GM21360 (cell line): ENCODE measurements around the gene ABHD12B.
"Not testable (repeated sequence)": the region's sequence is repeated elsewhere in the genome, so short reads cannot be mapped to it uniquely, and the experiment has no call there.

Source experiments
- ATAC-seq: cut with Tn5 transposase; IDR thresholded peaks from one replicate; pipeline ENCODE4 v1.9.1; 2021; ENCODE audit warnings: mild to moderate bottlenecking, moderate library complexity; ENCODE audit not compliant: unreplicated experiment

Gene ABHD12B

DNA sequence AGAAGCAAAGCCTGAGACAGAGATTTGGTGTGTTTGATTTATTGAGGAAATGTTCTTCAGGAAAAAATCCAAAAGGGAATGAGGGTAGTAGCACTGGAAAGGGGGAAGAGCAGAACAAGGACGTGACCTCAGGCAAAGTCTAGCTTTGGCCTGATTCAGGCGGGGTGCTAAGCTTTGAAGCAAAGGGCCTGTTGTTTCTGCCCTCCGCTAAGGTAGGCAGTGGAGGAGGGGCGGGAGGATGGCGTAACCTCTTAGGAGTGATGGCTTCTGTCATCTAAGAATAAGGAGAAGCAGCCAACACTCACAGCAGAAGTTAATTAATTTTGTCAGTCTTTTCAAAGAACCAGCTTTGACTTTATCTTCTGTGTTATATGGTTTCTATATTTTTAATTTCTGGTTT is 20.4 kb downstream of the ABHD12B start:
- no peak for ATAC-seq

DNA sequence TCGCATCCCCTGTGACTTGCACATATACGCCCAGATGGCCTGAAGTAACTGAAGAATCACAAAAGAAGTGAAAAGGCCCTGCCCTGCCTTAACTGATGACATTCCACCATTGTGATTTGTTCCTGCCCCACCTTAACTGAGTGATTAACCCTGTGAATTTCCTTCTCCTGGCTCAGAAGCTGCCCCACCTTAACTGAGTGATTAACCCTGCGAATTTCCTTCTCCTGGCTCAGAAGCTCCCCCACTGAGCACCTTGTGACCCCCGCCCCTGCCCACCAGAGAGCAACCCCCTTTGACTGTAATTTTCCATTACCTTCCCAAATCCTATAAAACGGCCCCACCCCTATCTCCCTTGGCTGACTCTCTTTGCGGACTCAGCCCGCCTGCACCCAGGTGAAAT is 24.6 kb downstream of the ABHD12B start:
- ATAC-seq = not testable (repeated sequence)

DNA sequence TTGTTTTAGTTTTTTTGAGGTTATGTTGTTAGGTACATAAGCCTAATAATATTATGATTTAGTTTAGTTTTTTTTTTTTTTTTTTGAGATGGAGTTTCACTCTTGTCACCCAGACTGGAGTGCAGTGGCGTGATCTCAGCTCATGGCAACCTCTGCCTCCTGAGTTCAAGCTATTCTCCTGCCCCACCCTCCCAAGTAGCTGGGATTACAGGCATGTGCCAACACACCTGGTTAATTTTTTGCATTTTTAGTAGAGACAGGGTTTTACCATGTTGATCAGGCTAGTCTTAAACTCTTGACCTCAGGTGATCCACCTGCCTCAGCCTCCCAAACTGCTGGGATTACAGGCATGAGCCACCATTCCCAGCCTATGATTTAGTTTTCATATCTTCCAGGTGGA is 25.2 kb downstream of the ABHD12B start:
- not testable (repeated sequence) for ATAC-seq

DNA sequence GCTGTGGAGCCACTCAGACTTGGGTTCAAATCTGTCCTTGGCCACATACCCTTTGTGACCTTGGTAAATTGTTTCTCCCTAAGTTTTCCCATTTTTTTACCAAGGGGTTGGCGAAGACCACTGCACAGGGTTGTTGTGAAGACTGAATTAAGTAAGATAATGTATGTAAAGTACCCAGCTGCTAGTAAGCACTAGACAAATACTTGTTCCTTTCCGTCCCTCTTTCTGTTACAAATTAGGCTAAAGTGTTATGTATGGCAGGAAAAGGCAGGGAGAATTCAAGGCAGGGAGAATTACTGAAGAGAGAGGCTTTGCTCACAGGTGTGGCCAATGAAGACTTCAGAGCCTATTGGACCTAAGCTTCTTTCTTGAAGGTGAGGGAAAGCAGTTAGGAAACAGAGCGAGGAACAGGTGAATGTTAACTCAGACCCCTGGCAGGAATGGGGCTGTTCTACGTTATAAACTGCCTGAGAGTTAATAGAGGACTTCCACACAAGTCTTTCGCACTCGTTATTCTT is 25.9 kb downstream of the ABHD12B start:
- ATAC-seq = no peak

DNA sequence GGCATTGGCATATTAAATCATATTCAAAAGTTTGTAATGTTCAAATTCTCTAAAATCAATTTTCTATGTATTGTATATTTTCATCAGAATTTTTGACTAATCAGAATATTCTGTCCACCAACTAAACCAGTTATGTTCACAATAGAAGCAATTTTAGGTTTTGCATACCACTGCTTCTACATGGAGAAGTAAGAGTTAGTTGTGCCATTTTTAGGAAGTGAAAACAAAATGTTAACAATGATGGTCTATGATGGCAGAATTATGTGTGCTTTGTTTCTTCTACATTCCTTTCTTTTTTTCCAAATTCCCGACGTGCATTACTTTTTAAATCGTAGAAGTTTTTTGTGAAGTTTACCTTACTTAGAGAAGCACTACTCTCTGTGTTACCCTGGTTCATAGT is 29.5 kb downstream of the ABHD12B start:
- ATAC-seq = no peak

DNA sequence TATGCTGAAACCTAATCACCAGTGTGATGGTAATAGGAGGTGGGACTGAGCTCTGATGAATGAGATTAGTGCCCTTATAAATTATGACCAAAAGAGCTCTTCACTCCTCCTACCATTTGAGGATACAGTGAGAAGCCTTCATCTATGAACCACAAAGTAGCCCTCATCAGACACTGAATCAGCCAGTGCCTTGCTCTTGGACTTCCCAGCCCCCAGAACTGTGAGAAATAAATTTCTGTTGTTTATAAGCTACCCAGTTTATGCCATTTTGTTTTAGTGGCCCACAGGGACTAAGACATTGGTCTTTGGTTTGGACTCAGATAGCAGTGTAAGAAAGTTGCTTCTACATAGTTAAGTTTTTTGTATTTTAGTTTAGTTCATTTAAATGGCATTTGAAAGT is 32.9 kb downstream of the ABHD12B start:
- ATAC-seq = no peak

DNA sequence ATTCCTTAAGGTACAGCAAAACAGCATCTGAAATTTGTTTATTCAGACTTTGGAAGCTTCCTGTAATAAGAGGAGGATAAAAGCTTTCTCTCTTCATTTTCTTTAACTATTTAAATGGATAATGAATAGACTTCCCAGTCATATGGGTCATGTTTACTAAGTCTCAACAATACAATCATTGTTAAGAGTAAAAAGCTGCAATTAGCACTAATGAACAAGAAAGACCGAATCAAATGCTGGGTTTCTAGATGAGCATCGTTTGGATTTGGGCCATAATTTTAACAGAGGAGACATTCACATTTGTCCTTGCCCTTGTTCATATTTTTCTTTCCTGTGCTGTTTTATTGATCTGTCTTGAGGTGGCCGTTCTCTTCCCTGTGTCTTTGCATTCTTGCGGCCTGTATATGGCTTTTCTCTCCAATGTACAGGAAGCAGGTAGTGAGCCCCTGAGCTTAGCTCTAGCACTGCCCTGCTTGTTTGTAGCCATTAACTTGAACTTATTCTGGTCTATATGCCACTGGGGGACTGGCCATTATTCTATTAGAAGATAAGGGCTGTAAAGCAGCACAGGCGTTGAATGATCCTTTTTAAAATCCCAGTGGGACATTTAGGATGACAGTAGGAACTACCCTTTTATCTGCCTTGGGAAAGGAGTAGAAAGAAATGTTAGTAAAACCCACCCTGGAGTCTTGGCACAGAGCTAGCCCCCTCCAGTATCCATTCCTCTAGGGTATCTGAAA is 34.6 kb downstream of the ABHD12B start:
- no peak for ATAC-seq

DNA sequence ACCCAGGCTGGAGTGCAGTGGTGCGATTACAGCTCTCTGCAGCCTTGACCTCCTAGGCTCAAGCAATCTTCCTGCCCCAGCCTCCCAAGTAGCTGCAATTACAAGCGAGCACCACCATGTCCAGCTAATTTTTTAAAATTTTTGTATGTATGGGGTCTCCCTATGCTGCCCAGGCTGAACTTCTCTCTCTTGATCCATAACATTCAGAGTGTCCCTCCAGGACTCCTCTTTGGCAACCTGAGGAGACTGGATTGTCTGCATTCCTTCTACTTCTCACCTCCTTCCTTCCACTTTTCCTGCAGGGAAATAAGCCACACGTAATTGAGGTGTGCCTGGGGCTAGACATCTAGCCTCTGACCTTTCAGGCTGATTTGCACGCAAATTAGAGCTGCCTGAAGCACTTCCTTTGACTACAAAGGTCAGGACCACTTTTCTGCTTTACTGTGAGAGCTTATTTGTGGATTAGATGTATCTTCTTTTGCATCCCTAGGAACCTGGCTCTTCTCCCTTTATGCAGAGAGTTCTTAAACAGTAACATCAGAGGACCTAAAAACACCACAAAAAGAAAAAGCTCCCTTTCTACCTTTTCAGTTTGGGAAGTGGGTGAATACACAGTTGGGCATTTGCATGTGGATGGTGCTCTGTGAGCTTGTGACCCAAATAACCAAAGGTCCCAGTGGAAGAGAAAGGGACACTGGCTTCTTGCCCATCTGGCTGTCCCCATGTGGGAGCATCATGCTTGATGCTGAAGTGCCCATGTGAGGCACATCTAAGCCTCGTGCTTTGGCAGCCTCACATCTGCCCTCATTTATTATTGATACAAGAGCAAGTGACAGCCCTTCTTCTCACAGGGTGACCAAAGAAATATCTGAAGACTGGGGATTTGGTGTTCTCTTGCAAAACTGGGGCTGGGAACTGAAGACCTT is 38.9 kb downstream of the ABHD12B start:
- ATAC-seq = no peak

DNA sequence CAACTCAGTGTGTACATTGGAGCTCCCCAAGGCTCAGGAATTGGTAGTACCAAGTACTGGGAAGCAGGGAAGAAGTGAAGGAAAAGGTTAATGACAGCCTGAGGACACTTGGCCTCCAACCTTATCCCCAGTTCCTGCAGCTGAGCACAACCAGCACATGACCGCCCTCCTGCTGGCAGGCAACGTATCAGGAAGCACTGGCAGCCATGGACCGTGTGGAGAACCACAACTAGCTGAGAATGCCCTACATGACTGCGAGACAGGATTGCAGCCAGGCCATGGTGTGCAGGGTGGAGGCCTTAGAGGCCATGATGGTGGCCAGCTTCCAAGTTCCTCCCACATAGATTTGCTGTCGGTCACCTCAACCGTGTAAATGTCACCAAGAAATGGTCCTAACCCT is 45.6 kb downstream of the ABHD12B start:
- ATAC-seq = no peak

DNA sequence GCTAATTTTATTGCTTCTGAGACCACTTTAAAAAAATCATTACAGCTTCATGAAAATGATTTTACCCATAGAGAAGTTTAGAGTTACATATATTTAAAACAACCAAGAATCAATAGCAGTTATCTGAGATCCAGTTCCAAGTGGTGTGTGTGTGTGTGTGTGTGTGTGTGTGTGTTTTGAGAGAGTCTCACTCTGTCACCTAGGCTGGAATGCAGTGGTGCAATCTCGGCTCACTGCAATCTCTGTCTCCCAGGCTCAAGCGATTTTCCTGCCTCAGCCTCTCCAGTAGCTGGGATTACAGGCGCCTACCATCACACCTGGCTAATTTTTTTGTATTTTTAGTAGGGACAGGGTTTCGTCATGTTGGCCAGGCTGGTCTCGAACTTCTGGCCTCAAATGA is 47.7 kb downstream of the ABHD12B start:
- ATAC-seq = not testable (repeated sequence)

DNA sequence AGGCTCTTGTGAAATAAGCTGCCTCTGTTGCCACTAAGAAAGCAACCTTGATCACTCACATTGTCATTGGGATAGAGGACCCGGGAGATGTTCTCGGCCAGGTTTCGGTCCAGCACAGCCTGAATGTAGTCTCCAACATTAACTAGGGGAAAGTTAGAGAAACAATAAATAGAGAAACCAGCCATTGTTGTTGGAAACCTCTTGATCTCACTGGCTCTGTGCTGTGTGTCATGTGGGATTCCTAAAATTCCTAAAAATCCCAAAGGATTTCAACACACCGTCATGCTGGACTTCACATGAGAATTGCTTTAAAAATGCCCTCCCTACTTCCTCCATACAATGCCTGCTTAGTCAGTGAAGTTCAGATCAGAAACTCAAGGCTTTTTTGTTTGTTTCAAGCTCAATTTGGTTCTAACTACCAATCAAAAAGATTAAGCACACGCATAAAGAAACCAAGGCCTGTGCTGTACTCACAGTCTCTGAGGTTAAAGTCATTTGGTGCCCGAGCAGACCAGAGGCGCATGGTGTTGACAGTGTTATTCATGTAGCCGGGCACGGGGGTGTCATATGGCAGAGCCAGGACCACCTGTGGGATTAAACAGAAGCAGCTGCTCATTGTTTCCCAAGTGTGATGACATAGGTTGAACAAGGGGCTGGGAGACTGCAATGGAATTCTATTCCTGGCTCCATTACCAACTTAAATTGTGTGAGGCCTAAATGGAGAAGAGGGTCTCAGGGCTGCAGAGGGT is 48.8 kb downstream of the ABHD12B start:
- no peak for ATAC-seq

DNA sequence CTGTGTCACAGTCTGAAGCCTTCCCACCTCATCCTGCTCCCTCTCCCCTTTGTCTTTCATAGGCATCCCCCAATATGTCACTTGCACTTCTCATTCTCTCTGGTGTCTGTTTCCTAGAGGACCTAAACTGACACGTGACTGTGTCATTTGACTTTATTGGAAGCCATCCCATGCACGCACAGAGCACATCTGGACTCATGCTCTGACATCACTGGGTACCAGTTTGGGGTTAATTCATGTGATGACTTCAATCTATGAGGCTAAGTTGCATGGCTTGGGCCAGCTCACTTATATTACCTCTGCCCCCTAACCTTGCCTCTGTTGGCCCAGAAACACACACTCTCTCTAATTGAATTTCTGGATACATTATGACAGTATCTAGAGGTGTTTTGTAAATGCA is 51.0 kb downstream of the ABHD12B start:
- no peak for ATAC-seq

DNA sequence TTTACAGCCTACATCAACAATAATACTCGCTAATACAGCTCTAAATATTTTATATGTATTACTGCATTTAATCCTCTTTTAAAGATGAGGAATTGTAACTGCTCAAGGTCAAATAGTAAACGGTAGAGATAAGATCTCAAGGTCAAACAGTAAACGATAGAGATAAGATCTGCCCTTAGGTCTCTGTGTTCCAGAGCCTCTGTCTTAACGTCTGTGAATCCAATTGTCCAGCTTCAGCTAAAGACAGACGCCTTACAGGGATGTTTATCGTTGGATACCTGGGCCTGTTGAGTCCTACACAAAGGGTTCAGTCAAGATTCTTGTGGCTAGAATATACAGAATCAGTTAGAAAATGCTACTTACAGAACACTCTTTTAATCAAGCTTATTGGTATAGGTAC is 52.4 kb downstream of the ABHD12B start:
- ATAC-seq = no peak

DNA sequence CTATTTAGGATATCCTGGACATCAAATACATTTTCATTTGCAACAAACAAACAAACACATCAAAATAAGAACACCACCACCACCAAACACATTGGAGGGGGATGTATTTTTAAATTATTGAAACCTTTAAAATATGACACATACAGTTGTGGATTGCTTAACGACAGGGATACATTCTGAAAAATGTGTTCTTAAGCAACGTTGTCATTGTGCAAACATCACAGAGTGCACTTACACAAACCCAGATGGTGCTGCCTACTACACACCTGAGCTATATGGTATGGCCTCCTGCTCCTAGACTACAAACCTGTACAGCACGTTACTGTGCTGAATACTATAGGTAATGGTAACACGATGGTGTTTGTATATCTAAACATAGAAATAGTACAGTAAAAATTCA is 53.0 kb downstream of the ABHD12B start:
- ATAC-seq = no peak

DNA sequence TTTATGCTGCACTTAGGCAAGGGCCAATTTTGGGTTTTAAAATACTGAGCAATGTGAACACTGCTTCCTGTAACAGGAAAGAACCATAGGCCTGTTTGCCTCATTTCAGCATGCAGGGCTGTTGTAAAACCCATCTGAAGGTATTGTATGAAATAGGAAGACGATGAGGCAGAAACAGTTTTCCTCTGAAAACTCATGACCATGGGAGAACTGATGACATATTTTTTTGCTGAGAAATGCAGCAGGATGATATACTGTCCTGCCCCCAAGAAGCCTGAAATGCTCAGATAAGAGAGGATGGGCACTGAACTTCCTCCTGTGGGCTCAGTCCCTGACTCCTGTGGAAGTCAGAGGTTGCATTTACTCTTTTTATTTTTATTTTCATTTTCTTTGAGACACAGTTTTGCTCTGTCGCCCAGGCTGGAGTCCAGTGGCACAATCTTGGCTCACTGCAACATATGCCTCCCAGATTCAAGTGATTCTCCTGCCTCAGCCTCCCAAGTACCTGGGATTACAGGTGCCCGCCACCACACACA is 55.1 kb downstream of the ABHD12B start:
- no peak for ATAC-seq

DNA sequence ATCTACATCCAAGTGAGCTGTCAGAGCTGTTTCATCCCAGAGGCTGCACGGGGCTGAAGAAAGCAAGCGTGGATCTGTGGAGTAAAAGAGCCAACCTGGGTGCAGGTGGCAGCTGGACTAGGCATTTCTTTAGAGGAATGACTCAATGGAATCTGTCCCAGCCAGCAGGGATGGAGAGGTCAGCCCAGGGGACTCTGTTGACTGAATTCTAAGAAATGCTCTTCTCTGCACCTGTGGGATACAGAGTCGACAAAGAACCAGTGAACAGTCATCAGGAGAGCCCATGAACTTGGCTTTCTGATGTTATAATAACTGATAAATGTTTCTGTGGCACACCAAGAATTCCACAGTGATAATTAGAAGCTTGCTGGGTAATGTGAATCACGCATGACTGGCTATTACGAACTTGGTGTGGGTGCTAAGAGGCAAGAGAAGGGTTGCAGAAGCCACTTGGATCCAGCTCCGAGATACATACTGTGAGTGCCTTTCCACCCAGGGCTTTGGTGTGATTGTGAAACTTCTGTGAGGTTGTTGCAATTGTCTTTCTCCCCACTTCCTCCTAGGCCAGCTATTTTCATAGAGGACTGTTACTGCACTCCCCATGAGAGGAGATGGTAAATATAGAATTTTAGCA is 56.3 kb downstream of the ABHD12B start:
- no peak for ATAC-seq

DNA sequence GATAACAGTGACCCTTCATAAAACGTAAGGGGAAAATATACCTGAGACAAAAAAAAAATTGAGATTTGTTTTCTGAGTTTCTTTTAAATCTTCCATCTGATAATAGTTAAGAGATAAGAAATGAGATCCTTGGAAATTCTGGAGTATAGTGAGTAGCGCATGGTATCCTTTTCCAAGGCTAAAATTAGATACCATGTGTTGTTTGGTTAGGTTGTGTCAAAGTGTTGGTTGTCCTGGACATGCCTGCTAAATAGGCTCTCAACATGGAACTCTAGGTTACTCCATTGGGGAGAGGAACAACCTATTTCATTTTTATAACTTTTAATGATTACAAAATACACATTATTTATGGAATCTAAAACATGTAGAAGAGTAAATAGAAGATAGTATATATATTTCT is 57.7 kb downstream of the ABHD12B start:
- ATAC-seq = no peak

DNA sequence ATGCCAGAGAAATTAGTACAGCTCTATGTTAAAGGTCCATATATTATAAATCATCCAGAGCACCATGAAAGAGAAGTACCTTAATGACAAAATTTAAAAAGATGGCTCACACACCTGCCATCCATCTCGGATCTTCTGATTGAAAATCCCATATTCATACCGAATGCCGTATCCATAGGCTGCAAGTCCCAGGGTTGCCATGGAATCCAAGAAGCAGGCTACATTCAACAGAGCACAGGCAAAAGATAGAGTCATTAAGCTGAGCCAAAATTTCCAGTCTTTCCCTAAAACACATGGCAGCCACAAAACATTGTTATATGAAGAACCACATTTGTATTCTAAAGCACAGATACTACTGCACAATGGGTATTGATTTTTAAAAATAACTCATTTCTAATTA is 59.7 kb downstream of the ABHD12B start:
- ATAC-seq = no peak

DNA sequence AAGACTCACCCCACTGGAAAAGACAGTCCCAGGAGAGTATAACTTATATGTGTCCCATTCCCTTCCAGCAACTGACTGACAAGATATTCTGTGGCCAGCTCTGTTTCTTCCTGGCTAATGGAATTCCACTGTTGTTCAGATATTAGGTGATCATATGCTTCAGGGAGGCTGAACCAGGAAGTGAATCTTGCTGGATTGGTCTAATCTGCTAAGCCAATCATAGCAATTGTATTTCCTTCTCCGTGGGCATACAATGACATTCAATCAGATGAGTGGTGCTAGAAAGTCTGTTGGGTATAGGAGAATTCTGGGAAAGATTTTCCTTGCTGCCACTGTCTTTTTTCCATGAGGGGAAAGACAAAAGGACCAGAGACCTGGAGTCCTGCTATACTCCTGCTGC is 60.3 kb downstream of the ABHD12B start:
- ATAC-seq = no peak
